ENCODE results near the gene ZNF555. TPM values are rescaled to one million over a fixed set of nuclear protein-coding genes. Genes with fewer than 3 reads are reported as not detected.
A peak's percentile ranks its signal among the peaks of the same experiment; 100 is the strongest.

ZNF555 gene
- total and polyA plus RNA-seq, 10 of the 15 experiments (the other 5 are each of a cell fraction or from before 2014, with no cell fraction given): 0.58 to 1.9 (median 1.2) TPM

DNA sequence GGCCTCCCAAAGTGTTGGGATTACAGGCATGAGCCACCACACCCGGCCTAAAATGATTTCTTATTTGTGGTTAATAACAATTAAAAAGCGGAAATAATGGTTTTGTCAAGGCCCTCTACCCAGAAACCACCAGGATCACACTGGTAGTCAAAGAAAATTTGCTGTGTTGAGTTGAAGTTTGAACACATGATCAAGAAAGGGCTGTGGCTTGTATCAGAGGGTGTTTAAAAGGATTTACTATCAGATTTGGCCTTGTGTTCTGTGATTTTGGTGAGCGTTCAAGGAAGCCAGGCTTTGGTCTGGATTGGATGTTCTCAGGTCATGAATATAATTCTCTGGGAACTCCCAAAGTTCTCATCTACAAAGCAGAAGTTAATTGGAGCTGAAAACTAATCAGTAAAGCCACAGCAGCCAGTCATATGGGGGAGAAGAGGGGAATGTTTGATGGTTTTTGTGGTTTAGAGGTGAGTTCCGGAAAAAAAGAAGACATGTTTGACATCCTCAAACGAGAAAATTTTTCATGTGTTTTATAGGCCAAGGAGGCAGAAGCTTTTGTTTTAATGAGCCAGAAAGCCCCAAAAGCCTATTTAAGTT, 15.3 kb downstream of the ZNF555 start:
- FAIRE-seq: peak; percentile 35
- Histone ChIP-seq H3K4me1 (ENCODE audit: control insufficient read depth, insufficient read depth, low read length) (no peaks in the 10 kb centered on the region), H3K9me3 (replicated peaks; ENCODE audit: control insufficient read depth, insufficient read depth, low read length) (peaks cover 33% of the 10 kb centered on the region), H3K4me2 (ENCODE audit: control insufficient read depth, insufficient read depth) (no peak overlapping the region), H3K27ac (ENCODE audit: control insufficient read depth, insufficient read depth) (no peak overlapping the region), H4K20me1 (ENCODE audit: control insufficient read depth, insufficient read depth) (no peaks in the 10 kb centered on the region), H3K4me3 (no peak overlapping the region), H3K27me3 (replicated peaks in 1 of 2; ENCODE audit: control insufficient read depth in 2 of 2, insufficient read depth in 2 of 2, low read length in 1 of 2) (no peaks in the 10 kb centered on the region), H3K79me2 (ENCODE audit: control insufficient read depth, insufficient read depth, low read length) (no peaks in the 10 kb centered on the region), H2AFZ (ENCODE audit: control insufficient read depth, low read depth, low read length) (no peak overlapping the region; the same call in 1 of the 2 replicates), H3K9ac (ENCODE audit: control insufficient read depth, insufficient read depth, low read length) (no peak overlapping the region), H3K36me3 (ENCODE audit: control insufficient read depth in 2 of 2, insufficient read depth in 2 of 2, low read length in 1 of 2) (peaks cover 6 to 10% of the 10 kb centered on the region in 2 experiments)
- BruUV-seq (replicated peaks): no TSS peak
- intact Hi-C loops (cut with micrococcal nuclease; ENCODE audit: unreplicated experiment) (no loop called here), in situ Hi-C loops (cut with MboI) (no loop called here)
- CTCF ChIA-PET: interaction anchor here (0.7 kb wide), 1 partner anchor 30 kb away, joined by 3 read pairs; no protein-coding TSS in a partner anchor
- POLR2A ChIA-PET: no interaction called here
- peak; percentile 49 for DNase-seq (ENCODE audit: low read depth, low spot score)
- 51% methylated on average over 5 of the region's 5 CpGs for WGBS (ENCODE audit: insufficient coverage, insufficient replicate concordance, low lambda C conversion rate, missing lambda C conversion rate)
- RAD21 ChIA-PET (ENCODE audit: unreplicated experiment): no interaction called here
- ATAC-seq: peak; percentile 46
- SMC1A ChIA-PET (ENCODE audit: uncharacterized antibody, unreplicated experiment): interaction anchor here (1.0 to 1.4 kb wide), 2 partner anchors 26 to 28 kb away, joined by 3 read pairs; no protein-coding TSS in a partner anchor
- TF ChIP-seq, protein P1, sequence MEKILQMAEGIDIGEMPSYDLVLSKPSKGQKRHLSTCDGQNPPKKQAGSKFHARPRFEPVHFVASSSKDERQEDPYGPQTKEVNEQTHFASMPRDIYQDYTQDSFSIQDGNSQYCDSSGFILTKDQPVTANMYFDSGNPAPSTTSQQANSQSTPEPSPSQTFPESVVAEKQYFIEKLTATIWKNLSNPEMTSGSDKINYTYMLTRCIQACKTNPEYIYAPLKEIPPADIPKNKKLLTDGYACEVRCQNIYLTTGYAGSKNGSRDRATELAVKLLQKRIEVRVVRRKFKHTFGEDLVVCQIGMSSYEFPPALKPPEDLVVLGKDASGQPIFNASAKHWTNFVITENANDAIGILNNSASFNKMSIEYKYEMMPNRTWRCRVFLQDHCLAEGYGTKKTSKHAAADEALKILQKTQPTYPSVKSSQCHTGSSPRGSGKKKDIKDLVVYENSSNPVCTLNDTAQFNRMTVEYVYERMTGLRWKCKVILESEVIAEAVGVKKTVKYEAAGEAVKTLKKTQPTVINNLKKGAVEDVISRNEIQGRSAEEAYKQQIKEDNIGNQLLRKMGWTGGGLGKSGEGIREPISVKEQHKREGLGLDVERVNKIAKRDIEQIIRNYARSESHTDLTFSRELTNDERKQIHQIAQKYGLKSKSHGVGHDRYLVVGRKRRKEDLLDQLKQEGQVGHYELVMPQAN (conservative IDR thresholded peaks at IDR 0.05): no peak
- no peak for TF ChIP-seq ZNF217 (IDR thresholded peaks at IDR 0.05)
- TF ChIP-seq, protein P2, sequence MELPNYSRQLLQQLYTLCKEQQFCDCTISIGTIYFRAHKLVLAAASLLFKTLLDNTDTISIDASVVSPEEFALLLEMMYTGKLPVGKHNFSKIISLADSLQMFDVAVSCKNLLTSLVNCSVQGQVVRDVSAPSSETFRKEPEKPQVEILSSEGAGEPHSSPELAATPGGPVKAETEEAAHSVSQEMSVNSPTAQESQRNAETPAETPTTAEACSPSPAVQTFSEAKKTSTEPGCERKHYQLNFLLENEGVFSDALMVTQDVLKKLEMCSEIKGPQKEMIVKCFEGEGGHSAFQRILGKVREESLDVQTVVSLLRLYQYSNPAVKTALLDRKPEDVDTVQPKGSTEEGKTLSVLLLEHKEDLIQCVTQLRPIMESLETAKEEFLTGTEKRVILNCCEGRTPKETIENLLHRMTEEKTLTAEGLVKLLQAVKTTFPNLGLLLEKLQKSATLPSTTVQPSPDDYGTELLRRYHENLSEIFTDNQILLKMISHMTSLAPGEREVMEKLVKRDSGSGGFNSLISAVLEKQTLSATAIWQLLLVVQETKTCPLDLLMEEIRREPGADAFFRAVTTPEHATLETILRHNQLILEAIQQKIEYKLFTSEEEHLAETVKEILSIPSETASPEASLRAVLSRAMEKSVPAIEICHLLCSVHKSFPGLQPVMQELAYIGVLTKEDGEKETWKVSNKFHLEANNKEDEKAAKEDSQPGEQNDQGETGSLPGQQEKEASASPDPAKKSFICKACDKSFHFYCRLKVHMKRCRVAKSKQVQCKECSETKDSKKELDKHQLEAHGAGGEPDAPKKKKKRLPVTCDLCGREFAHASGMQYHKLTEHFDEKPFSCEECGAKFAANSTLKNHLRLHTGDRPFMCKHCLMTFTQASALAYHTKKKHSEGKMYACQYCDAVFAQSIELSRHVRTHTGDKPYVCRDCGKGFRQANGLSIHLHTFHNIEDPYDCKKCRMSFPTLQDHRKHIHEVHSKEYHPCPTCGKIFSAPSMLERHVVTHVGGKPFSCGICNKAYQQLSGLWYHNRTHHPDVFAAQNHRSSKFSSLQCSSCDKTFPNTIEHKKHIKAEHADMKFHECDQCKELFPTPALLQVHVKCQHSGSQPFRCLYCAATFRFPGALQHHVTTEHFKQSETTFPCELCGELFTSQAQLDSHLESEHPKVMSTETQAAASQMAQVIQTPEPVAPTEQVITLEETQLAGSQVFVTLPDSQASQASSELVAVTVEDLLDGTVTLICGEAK (IDR thresholded peaks at IDR 0.05; ENCODE audit: borderline replicate concordance): no peak
- TF ChIP-seq SIN3A (IDR thresholded peaks at IDR 0.05; ENCODE audit: low read depth, low read length): no peak
- TF ChIP-seq, protein P3, sequence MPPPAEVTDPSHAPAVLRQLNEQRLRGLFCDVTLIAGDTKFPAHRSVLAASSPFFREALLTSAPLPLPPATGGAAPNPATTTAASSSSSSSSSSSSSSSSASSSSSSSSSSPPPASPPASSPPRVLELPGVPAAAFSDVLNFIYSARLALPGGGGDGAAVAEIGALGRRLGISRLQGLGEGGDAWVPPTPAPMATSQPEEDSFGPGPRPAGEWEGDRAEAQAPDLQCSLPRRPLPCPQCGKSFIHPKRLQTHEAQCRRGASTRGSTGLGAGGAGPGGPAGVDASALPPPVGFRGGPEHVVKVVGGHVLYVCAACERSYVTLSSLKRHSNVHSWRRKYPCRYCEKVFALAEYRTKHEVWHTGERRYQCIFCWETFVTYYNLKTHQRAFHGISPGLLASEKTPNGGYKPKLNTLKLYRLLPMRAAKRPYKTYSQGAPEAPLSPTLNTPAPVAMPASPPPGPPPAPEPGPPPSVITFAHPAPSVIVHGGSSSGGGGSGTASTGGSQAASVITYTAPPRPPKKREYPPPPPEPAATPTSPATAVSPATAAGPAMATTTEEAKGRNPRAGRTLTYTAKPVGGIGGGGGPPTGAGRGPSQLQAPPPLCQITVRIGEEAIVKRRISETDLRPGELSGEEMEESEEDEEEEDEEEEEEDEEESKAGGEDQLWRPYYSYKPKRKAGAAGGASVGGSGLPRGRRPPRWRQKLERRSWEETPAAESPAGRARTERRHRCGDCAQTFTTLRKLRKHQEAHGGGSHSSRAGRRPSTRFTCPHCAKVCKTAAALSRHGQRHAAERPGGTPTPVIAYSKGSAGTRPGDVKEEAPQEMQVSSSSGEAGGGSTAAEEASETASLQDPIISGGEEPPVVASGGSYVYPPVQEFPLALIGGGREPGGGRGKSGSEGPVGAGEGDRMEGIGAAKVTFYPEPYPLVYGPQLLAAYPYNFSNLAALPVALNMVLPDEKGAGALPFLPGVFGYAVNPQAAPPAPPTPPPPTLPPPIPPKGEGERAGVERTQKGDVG (CRISPR knock-in tag; IDR thresholded peaks at IDR 0.05): no peak
- no peak for TF ChIP-seq NFXL1 (IDR thresholded peaks at IDR 0.05; ENCODE audit: borderline replicate concordance)
- TF ChIP-seq FOXK2 (IDR thresholded peaks at IDR 0.05): no peak
- TF ChIP-seq, protein P4, sequence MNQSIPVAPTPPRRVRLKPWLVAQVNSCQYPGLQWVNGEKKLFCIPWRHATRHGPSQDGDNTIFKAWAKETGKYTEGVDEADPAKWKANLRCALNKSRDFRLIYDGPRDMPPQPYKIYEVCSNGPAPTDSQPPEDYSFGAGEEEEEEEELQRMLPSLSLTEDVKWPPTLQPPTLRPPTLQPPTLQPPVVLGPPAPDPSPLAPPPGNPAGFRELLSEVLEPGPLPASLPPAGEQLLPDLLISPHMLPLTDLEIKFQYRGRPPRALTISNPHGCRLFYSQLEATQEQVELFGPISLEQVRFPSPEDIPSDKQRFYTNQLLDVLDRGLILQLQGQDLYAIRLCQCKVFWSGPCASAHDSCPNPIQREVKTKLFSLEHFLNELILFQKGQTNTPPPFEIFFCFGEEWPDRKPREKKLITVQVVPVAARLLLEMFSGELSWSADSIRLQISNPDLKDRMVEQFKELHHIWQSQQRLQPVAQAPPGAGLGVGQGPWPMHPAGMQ (IDR thresholded peaks at IDR 0.05; ENCODE audit: borderline replicate concordance): no peak
- TF ChIP-seq HDAC6 (IDR thresholded peaks at IDR 0.05; ENCODE audit: unreplicated experiment): no peak
- no peak for TF ChIP-seq NR2C2 (IDR thresholded peaks at IDR 0.05; ENCODE audit: borderline replicate concordance, control insufficient read depth, insufficient read length, low read depth)
- no peak for TF ChIP-seq CREM (IDR thresholded peaks at IDR 0.05; ENCODE audit: low read depth)
- TF ChIP-seq RAD51 (IDR thresholded peaks at IDR 0.05): no peak
- TF ChIP-seq, protein P5, sequence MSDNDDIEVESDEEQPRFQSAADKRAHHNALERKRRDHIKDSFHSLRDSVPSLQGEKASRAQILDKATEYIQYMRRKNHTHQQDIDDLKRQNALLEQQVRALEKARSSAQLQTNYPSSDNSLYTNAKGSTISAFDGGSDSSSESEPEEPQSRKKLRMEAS (IDR thresholded peaks at IDR 0.05; ENCODE audit: low read depth, low read length): no peak
